ENCODE results near the gene ZNF48.

The ZNF48 gene

GRCh38 chr16:30377812-30378235 is 17.4 kb upstream of the ZNF48 start:
- TF ChIP-seq, protein P1, sequence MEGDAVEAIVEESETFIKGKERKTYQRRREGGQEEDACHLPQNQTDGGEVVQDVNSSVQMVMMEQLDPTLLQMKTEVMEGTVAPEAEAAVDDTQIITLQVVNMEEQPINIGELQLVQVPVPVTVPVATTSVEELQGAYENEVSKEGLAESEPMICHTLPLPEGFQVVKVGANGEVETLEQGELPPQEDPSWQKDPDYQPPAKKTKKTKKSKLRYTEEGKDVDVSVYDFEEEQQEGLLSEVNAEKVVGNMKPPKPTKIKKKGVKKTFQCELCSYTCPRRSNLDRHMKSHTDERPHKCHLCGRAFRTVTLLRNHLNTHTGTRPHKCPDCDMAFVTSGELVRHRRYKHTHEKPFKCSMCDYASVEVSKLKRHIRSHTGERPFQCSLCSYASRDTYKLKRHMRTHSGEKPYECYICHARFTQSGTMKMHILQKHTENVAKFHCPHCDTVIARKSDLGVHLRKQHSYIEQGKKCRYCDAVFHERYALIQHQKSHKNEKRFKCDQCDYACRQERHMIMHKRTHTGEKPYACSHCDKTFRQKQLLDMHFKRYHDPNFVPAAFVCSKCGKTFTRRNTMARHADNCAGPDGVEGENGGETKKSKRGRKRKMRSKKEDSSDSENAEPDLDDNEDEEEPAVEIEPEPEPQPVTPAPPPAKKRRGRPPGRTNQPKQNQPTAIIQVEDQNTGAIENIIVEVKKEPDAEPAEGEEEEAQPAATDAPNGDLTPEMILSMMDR (IDR thresholded peaks at IDR 0.05; ENCODE audit: low read length, missing control alignments), result no peak
- DNase-seq (ENCODE audit: low read depth), result peak; percentile 93
- peak overlapping the region; percentile 77 for H3K4me3 ChIP-seq (replicated peaks; ENCODE audit: low read depth, low read length)

DNA sequence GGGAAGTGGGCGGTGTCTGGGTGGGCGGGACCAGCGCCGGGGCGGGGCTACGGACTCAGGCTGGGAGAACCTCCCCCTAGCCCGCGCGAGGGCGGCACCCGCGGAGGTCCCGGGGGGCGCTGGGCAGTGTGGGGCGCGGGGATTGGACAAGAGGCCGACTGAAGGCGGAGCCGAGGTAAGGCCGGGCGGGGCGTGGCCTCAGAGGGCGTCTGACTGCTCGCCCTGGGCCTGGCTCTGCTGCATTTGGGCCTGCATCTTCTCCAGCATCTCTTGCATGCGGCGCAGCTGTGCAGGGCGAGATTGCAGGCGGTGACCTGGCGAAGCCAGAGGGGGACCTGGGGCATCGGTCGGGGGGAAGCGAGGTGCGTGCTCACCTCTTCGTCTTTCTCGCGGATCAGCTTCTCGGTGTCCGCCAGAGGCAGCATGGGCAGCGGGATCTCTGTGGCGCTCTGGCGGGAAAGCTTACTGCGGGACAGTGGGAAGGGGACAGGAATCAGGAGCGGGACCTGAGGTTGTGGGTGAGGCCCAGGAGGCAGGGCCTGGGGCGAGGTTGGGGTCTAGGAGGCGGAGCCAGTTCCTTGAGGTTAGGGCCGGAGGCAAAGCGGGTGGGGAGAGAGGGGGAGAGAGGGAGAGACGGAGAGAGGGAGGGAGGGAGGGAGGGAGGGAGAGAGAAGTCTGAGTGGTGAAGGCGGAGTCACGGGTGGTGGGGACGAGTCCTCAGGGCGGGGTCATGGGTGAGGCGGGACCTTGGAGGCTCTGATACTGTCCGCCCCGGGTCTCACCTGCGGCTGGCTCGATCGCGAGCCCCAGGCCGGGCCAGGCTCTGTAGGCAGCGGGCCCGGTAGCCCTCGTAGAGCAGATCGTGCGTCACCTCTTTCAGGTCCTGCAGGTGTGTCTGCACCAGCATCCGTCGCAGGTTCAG is 16.7 kb upstream of the ZNF48 start:
- TF ChIP-seq, protein P1 (IDR thresholded peaks at IDR 0.05; ENCODE audit: low read length, missing control alignments), result peak; percentile 28
- peak; percentile 98 for DNase-seq (ENCODE audit: low read depth)
- peak overlapping the region; percentile 77 for H3K4me3 ChIP-seq (replicated peaks; ENCODE audit: low read depth, low read length)

DNA sequence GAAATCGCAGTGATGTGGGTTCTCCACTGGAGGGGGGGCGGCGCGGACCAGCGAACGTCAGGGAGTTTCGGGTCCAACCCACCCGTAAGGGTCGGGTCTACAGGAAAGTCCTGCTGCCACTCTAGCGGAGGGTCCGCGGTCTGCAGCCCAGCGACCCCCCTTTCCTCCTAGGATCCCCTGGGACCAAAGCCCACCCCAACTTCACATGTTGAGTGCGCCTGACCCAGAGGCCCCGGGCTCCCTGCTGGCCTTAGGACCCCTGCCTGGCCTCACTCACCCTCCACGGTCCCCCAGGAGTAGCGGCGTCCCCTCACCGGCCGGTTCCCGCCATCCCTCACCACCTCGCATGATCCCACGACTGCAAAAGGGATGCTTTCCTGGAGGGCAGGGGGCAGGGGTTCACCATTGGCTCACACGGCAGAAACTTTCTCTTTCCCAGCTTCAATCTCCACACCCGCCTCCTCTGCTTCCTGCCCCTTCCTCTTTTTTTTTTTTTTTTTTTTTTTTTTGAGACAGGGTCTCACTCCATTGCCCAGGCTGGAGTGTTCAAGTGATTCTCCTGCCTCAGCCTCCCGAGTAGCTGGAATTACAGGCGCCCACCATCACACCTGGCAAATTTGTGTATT is 15.9 kb upstream of the ZNF48 start:
- DNase-seq (ENCODE audit: low read depth), result no peak
- peak overlapping the region; percentile 77 for H3K4me3 ChIP-seq (replicated peaks; ENCODE audit: low read depth, low read length)

DNA sequence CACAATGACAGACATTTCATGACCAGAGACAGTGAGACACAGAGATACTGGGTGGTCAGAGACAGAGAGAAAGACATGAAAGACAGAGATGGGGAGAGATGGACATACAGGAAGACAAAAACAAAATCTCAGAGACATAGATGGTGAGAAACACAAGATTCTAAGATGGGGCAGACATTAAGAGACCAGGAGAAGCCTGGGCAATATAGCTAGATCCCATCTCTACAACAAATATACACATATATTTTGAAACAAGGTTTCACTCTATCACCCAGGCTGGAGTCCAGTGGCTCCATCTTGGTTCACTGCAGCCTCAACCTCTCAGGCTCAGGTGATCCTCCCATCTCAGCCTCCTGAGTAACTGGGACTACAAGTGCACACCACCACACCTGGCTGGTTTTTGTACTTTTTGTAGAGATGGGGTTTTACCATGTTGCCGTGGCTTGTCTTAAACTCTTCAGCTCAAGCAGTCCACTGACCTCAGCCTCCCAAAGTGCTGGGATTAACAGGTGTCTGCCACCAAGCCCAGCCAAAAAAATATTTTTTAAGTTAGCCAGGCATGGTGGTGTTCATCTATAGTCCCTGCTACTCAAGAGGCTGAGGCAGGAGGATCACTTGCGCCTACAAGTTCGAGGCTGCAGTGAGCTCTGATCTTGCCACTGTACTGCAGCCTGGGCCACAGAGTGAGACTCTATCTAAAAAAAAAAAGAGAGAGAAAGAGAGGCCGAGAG is 15.0 kb upstream of the ZNF48 start:
- no peak overlapping the region for H3K4me3 ChIP-seq (replicated peaks; ENCODE audit: low read depth, low read length)
- DNase-seq (ENCODE audit: low read depth), result no peak
- TF ChIP-seq, protein P1 (IDR thresholded peaks at IDR 0.05; ENCODE audit: low read length, missing control alignments), result no peak

More for the DNA sequence above, 15.9 kb upstream of the ZNF48 start:
- TF ChIP-seq, protein P1 (IDR thresholded peaks at IDR 0.05; ENCODE audit: low read length, missing control alignments), result no peak

- no peak overlapping the region for H3K4me3 ChIP-seq (replicated peaks; ENCODE audit: low read depth, low read length)
- DNase-seq (ENCODE audit: low read depth), result no peak
- TF ChIP-seq, protein P1 (IDR thresholded peaks at IDR 0.05; ENCODE audit: low read length, missing control alignments), result no peak
Observed at GRCh38 chr16:30380803-30381208, 14.4 kb upstream of the ZNF48 start.

- TF ChIP-seq, protein P1 (IDR thresholded peaks at IDR 0.05; ENCODE audit: low read length, missing control alignments), result no peak
- DNase-seq (ENCODE audit: low read depth), result no peak
- H3K4me3 ChIP-seq (replicated peaks; ENCODE audit: low read depth, low read length), result no peak overlapping the region
Observed at GRCh38 chr16:30381291-30382041, 13.8 kb upstream of the ZNF48 start.

Measured in fibroblast of pulmonary artery (primary cell).